Body of pancreas (tissue), 4 donors: ENCODE data around the gene PATJ.
"Not testable (repeated sequence)": the region's sequence is repeated elsewhere in the genome, so short reads cannot be mapped to it uniquely, and the experiment has no call there.

Experiments used
- POLR2A ChIP-seq, 3 donors: fragments of 450-650 bp; IDR thresholded peaks; one replicate each; pipeline ENCODE4 v1.6.1; 2016; ENCODE audit warnings: antibody characterized with exemption in 3 of 3, mild to moderate bottlenecking in 2 of 3
- TF ChIP-seq, protein P1 (sequence below), 7 experiments: fragments of 450-650 bp in 4 of 7; fragments of 200-600 bp in 3 of 7; sonication (generic) in 3 of 7; IDR thresholded peaks; one replicate each; pipeline ENCODE4 v1.5.1; 2016 to 2019; ENCODE audit warnings: antibody characterized with exemption in 7 of 7

- TF ChIP-seq, protein P1, sequence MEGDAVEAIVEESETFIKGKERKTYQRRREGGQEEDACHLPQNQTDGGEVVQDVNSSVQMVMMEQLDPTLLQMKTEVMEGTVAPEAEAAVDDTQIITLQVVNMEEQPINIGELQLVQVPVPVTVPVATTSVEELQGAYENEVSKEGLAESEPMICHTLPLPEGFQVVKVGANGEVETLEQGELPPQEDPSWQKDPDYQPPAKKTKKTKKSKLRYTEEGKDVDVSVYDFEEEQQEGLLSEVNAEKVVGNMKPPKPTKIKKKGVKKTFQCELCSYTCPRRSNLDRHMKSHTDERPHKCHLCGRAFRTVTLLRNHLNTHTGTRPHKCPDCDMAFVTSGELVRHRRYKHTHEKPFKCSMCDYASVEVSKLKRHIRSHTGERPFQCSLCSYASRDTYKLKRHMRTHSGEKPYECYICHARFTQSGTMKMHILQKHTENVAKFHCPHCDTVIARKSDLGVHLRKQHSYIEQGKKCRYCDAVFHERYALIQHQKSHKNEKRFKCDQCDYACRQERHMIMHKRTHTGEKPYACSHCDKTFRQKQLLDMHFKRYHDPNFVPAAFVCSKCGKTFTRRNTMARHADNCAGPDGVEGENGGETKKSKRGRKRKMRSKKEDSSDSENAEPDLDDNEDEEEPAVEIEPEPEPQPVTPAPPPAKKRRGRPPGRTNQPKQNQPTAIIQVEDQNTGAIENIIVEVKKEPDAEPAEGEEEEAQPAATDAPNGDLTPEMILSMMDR (IDR thresholded peaks at IDR 0.05) = not testable (repeated sequence)
- TF ChIP-seq POLR2A (IDR thresholded peaks at IDR 0.05) = not testable (repeated sequence)
Measured at GRCh38 chr1:61879887-61880474, 137.7 kb downstream of the PATJ start.
